ENCODE measurements around the gene TWSG1. TPM values are rescaled to one million over a fixed set of nuclear protein-coding genes. Genes with fewer than 3 reads are reported as not detected.
"Not testable (repeated sequence)": the region's sequence is repeated elsewhere in the genome, so short reads cannot be mapped to it uniquely, and the experiment has no call there.

Gene TWSG1
- total RNA-seq, 2 donors from 2014 or later, result 30.7 to 31.4 TPM

DNA sequence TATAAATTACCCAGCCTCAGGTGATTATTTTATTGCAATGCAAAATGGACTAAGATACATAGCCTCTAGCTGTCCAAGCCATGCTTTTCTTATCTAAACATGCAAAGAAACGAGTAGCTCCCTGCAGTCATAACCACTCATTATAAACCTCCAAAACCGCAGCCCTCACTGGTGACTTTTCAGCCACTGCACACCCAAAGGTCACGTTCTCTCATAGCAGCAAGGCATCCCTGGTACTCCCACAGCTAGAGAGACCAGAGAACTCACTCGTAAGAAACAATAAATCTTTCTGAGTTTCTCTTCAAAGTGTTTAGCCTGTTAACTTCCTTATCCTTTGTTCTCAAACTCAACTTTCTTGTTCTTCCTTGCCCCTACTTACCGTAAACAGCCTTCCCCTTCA lies 112.3 kb downstream of the TWSG1 start:
- peaks cover 5% of the 10 kb centered on the region for H3K4me1 ChIP-seq (ENCODE audit: control insufficient read depth, insufficient read depth, low read length)
- Mint-ChIP-seq H3K4me3 (no peak overlapping the region), H3K36me3 (ENCODE audit: low read depth) (peaks cover 2% of the 10 kb centered on the region), H3K27me3 (ENCODE audit: insufficient read depth) (no peaks in the 10 kb centered on the region), H3K27ac (no peak overlapping the region), H3K4me1 (peaks cover 4% of the 10 kb centered on the region), H3K9me3 (peaks cover 26% of the 10 kb centered on the region)
- no peak overlapping the region for H3K4me3 ChIP-seq (ENCODE audit: low read length)
- H3K9ac ChIP-seq (ENCODE audit: extremely low read depth, low read length, poor library complexity, severe bottlenecking), result no peak overlapping the region
- 92 to 100% methylated on average over 5 of the region's 5 CpGs for whole genome bisulfite sequencing, 2 experiments (ENCODE audit: insufficient coverage in 1 of 2, insufficient read length in 1 of 2)
- TF ChIP-seq, protein P1, sequence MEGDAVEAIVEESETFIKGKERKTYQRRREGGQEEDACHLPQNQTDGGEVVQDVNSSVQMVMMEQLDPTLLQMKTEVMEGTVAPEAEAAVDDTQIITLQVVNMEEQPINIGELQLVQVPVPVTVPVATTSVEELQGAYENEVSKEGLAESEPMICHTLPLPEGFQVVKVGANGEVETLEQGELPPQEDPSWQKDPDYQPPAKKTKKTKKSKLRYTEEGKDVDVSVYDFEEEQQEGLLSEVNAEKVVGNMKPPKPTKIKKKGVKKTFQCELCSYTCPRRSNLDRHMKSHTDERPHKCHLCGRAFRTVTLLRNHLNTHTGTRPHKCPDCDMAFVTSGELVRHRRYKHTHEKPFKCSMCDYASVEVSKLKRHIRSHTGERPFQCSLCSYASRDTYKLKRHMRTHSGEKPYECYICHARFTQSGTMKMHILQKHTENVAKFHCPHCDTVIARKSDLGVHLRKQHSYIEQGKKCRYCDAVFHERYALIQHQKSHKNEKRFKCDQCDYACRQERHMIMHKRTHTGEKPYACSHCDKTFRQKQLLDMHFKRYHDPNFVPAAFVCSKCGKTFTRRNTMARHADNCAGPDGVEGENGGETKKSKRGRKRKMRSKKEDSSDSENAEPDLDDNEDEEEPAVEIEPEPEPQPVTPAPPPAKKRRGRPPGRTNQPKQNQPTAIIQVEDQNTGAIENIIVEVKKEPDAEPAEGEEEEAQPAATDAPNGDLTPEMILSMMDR (conservative IDR thresholded peaks at IDR 0.05), result no peak
- H3K36me3 ChIP-seq (ENCODE audit: control insufficient read depth, insufficient read depth, low read length), result no peaks in the 10 kb centered on the region
- H3K27ac ChIP-seq (ENCODE audit: low read depth, low read length), result no peak overlapping the region
- DNase-seq, result no peak
- no peaks in the 10 kb centered on the region for H3K27me3 ChIP-seq (ENCODE audit: control insufficient read depth, insufficient read depth, low read length, poor library complexity, severe bottlenecking)
- peaks cover 20% of the 10 kb centered on the region for H3K9me3 ChIP-seq (ENCODE audit: control insufficient read depth, low read length)

DNA sequence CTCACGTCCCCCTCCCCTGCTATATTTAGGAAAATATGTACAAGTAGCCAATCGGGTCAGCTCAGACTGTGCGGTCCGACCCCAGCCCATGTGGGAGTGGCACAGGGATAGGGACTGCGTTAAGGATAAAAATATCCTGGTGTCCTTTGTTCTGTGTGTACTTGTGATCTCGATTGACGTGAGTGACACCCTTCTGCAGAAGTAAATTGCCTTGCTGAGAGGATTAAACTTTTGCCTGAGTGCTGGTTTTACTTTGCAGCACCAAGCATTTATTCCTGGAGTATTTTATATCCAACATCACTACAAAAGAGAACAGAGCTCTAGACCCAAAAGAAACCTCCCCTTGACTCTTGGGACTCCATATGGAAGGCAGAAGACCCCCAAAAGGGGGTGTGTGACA lies 112.8 kb downstream of the TWSG1 start:
- H3K36me3 Mint-ChIP-seq (ENCODE audit: low read depth), result peaks cover 2% of the 10 kb centered on the region
- H3K4me1 ChIP-seq (ENCODE audit: control insufficient read depth, insufficient read depth, low read length), result peaks cover 5% of the 10 kb centered on the region
- H3K9me3 ChIP-seq (ENCODE audit: control insufficient read depth, low read length), result peaks cover 20% of the 10 kb centered on the region
- TF ChIP-seq, protein P1 (conservative IDR thresholded peaks at IDR 0.05), result no peak
- no peak overlapping the region for H3K4me3 ChIP-seq (ENCODE audit: low read length)
- H3K27ac ChIP-seq (ENCODE audit: low read depth, low read length), result no peak overlapping the region
- no peaks in the 10 kb centered on the region for H3K36me3 ChIP-seq (ENCODE audit: control insufficient read depth, insufficient read depth, low read length)
- peaks cover 4% of the 10 kb centered on the region for H3K4me1 Mint-ChIP-seq
- no peaks in the 10 kb centered on the region for H3K27me3 ChIP-seq (ENCODE audit: control insufficient read depth, insufficient read depth, low read length, poor library complexity, severe bottlenecking)
- no peak overlapping the region for H3K4me3 Mint-ChIP-seq
- DNase-seq, result no peak
- H3K9ac ChIP-seq (ENCODE audit: extremely low read depth, low read length, poor library complexity, severe bottlenecking), result no peak overlapping the region
- no peak overlapping the region for H3K27ac Mint-ChIP-seq
- H3K9me3 Mint-ChIP-seq, result peaks cover 26% of the 10 kb centered on the region
- WGBS, 2 experiments (ENCODE audit: insufficient coverage in 1 of 2, insufficient read length in 1 of 2), result 92 to 98% methylated on average over 7 of the region's 7 CpGs
- H3K27me3 Mint-ChIP-seq (ENCODE audit: insufficient read depth), result no peaks in the 10 kb centered on the region

DNA sequence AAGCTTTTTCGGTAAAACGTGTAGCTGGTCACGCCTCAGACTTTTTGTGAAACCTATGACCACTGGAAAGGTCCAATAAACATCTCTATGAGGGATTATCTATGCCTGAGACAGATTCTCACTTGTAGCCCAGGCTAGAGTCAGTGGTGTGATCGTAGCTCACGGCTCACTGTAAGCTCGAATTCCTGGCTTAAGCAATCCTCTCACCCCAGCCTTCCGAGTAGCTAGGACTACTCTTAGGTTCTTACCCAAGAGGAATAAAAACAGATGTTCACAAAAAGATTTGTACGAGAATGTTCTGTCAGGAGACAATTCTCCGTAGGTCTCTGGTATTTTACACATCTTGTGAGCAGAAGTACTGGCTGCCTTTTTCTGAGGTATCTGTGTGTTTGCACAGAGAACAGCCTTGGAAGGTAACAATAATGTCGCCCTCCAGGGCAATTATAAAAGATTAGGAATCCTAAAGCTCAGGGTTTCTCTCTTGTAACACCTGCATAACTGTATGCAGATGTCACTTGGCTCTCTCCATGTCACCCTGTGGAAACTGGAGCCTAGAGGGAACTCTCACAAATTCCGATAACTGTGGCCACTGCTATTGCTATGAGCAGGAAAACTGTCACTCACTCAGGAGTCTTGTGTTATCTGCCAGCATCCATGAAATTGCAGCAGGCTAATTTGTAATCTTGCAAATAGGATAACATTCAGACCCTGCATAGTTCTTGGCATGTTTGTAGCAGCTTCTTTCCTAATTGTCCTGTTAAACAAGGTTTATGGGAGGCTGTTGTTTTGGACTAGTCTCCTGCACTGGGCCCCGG lies 115.2 kb downstream of the TWSG1 start:
- H3K4me1 Mint-ChIP-seq, result peaks cover 12% of the 10 kb centered on the region
- 73 to 75% methylated on average over 10 to 12 of the region's 12 CpGs for WGBS, 2 experiments (ENCODE audit: insufficient coverage in 1 of 2, insufficient read length in 1 of 2)

DNA sequence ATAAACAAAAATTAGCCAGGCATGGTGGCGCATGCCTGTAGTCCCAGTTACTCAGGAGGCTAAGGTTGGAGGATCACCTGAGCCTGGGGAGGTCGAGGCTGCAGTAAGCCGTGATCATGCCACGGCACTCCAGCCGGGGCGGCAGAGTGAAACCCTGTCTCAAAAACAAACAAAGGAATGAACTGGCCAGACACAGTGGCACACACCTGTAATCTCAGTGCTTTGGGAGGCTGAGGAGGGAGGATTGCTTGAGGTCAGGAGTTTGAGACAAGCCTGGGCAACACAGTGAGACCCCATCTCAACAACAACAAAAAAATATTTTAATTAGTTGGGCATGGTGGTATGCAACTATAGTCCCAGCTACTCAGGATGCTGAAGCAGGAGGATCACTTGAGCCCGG lies 116.3 kb downstream of the TWSG1 start:
- 90 to 91% methylated on average over 3 to 7 of the region's 7 CpGs for WGBS, 2 experiments (ENCODE audit: insufficient coverage in 1 of 2, insufficient read length in 1 of 2)

More for the DNA sequence above, 115.2 kb downstream of the TWSG1 start:
- peaks cover 2% of the 10 kb centered on the region for H3K36me3 Mint-ChIP-seq (ENCODE audit: low read depth)
- no peaks in the 10 kb centered on the region for H3K36me3 ChIP-seq (ENCODE audit: control insufficient read depth, insufficient read depth, low read length)
- no peaks in the 10 kb centered on the region for H3K27me3 Mint-ChIP-seq (ENCODE audit: insufficient read depth)
- H3K4me3 Mint-ChIP-seq, result no peak overlapping the region
- H3K27ac ChIP-seq (ENCODE audit: low read depth, low read length), result no peak overlapping the region
- peaks cover 20% of the 10 kb centered on the region for H3K9me3 ChIP-seq (ENCODE audit: control insufficient read depth, low read length)
- peaks cover 26% of the 10 kb centered on the region for H3K9me3 Mint-ChIP-seq
- H3K27ac Mint-ChIP-seq, result no peak overlapping the region
- no peak overlapping the region for H3K9ac ChIP-seq (ENCODE audit: extremely low read depth, low read length, poor library complexity, severe bottlenecking)
- H3K4me3 ChIP-seq (ENCODE audit: low read length), result no peak overlapping the region
- TF ChIP-seq, protein P1 (conservative IDR thresholded peaks at IDR 0.05), result no peak
- DNase-seq, result no peak
- H3K4me1 ChIP-seq (ENCODE audit: control insufficient read depth, insufficient read depth, low read length), result peaks cover 9% of the 10 kb centered on the region
- no peaks in the 10 kb centered on the region for H3K27me3 ChIP-seq (ENCODE audit: control insufficient read depth, insufficient read depth, low read length, poor library complexity, severe bottlenecking)

More for the DNA sequence above, 116.3 kb downstream of the TWSG1 start:
- peaks cover 12% of the 10 kb centered on the region for H3K4me1 Mint-ChIP-seq
- peaks cover 29% of the 10 kb centered on the region for H3K9me3 Mint-ChIP-seq
- H3K27ac ChIP-seq (ENCODE audit: low read depth, low read length); H3K27ac Mint-ChIP-seq; H3K4me3 ChIP-seq (ENCODE audit: low read length); H3K27me3 ChIP-seq (ENCODE audit: control insufficient read depth, insufficient read depth, low read length, poor library complexity, severe bottlenecking); H3K4me3 Mint-ChIP-seq; H3K36me3 ChIP-seq (ENCODE audit: control insufficient read depth, insufficient read depth, low read length); H3K9ac ChIP-seq (ENCODE audit: extremely low read depth, low read length, poor library complexity, severe bottlenecking); DNase-seq; H3K27me3 Mint-ChIP-seq (ENCODE audit: insufficient read depth); H3K36me3 Mint-ChIP-seq (ENCODE audit: low read depth); H3K4me1 ChIP-seq (ENCODE audit: control insufficient read depth, insufficient read depth, low read length): not testable (repeated sequence)
- peaks cover 31% of the 10 kb centered on the region for H3K9me3 ChIP-seq (ENCODE audit: control insufficient read depth, low read length)

All from endodermal cell (in vitro differentiated cells).